Measurements from ENCODE around the gene FYCO1. TPM values are rescaled to one million over a fixed set of nuclear protein-coding genes. Genes with fewer than 3 reads are reported as not detected.

The FYCO1 gene
- total RNA-seq, 4 donors from 2014 or later = 45.3 to 64.5 (median 53.7) TPM

GRCh38 chr3:45992821-45993221 lies 2.8 kb downstream of the FYCO1 start:
- H3K4me1 ChIP-seq = peaks cover 70% of the 10 kb centered on the region
- 48% methylated on average over 2 of the region's 2 CpGs for WGBS

DNA sequence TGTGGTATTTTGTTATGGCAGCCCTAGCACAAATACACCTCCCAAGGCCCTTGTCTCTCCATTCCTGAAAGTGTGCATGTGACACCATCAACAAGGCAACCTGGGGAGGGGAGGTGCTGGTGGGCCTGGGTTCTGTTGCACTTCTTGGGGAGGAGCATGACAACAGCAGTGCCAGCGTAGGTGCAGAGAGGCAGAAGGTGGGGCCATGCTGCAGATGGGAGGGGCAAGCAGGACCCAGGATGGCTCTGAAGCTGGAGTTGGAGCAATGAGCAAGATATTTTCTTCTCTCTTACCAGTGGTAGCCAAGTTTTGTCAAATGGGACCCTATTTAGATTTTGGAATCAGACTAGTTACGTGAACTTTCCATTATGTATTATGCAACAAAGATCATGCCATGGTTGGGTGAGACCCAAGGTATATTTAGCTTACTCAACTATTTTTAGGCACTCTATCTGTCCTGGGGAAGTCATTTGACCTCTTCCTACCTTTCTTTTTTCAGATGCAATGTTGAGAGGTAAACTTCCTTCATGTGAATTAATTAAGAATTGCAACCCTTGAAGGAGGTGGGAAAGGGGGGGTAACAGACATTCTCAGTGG lies 3.4 kb downstream of the FYCO1 start:
- Histone ChIP-seq H3K9me3 (no peaks in the 10 kb centered on the region), H3K4me1 (peaks cover 76% of the 10 kb centered on the region), H3K27me3 (no peaks in the 10 kb centered on the region), H3K4me3 (no peak overlapping the region), H3K27ac (no peak overlapping the region), H3K36me3 (no peaks in the 10 kb centered on the region)
- 45% methylated on average over 2 of the region's 2 CpGs for WGBS
- TF ChIP-seq, protein P1, sequence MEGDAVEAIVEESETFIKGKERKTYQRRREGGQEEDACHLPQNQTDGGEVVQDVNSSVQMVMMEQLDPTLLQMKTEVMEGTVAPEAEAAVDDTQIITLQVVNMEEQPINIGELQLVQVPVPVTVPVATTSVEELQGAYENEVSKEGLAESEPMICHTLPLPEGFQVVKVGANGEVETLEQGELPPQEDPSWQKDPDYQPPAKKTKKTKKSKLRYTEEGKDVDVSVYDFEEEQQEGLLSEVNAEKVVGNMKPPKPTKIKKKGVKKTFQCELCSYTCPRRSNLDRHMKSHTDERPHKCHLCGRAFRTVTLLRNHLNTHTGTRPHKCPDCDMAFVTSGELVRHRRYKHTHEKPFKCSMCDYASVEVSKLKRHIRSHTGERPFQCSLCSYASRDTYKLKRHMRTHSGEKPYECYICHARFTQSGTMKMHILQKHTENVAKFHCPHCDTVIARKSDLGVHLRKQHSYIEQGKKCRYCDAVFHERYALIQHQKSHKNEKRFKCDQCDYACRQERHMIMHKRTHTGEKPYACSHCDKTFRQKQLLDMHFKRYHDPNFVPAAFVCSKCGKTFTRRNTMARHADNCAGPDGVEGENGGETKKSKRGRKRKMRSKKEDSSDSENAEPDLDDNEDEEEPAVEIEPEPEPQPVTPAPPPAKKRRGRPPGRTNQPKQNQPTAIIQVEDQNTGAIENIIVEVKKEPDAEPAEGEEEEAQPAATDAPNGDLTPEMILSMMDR (IDR thresholded peaks at IDR 0.05) = no peak
- TF ChIP-seq EP300 (IDR thresholded peaks at IDR 0.05) (no peak), POLR2A (IDR thresholded peaks at IDR 0.05) (no peak), POLR2AphosphoS5 (IDR thresholded peaks at IDR 0.05) (no peak)
- no peak for DNase-seq (ENCODE audit: low spot score in 2 of 2)

More at GRCh38 chr3:45992821-45993221, 2.8 kb downstream of the FYCO1 start:
- no peaks in the 10 kb centered on the region for H3K36me3 ChIP-seq
- no peak overlapping the region for H3K4me3 ChIP-seq
- H3K27me3 ChIP-seq = no peaks in the 10 kb centered on the region
- TF ChIP-seq POLR2A (IDR thresholded peaks at IDR 0.05) (no peak), POLR2AphosphoS5 (IDR thresholded peaks at IDR 0.05) (no peak), EP300 (IDR thresholded peaks at IDR 0.05) (no peak)
- TF ChIP-seq, protein P1 (IDR thresholded peaks at IDR 0.05) = no peak
- DNase-seq (ENCODE audit: low spot score in 2 of 2) = no peak
- H3K27ac ChIP-seq = peak overlapping the region; percentile 7
- H3K9me3 ChIP-seq = no peaks in the 10 kb centered on the region

- Histone ChIP-seq H3K36me3 (no peaks in the 10 kb centered on the region), H3K4me1 (peaks cover 84% of the 10 kb centered on the region), H3K27me3 (no peaks in the 10 kb centered on the region), H3K4me3 (no peak overlapping the region), H3K27ac (no peak overlapping the region), H3K9me3 (no peaks in the 10 kb centered on the region)
- TF ChIP-seq POLR2AphosphoS5 (IDR thresholded peaks at IDR 0.05) = no peak
- TF ChIP-seq POLR2A (IDR thresholded peaks at IDR 0.05) = no peak
- TF ChIP-seq, protein P1 (IDR thresholded peaks at IDR 0.05) = no peak
- TF ChIP-seq EP300 (IDR thresholded peaks at IDR 0.05) = no peak
- DNase-seq (ENCODE audit: low spot score in 2 of 2) = no peak
- 68% methylated on average over 6 of the region's 6 CpGs for WGBS
Measured at GRCh38 chr3:45991341-45991740, 4.3 kb downstream of the FYCO1 start.

GRCh38 chr3:45990181-45990580 lies 5.4 kb downstream of the FYCO1 start:
- H3K27ac ChIP-seq = no peak overlapping the region
- TF ChIP-seq POLR2A (IDR thresholded peaks at IDR 0.05) (no peak), EP300 (IDR thresholded peaks at IDR 0.05) (no peak), POLR2AphosphoS5 (IDR thresholded peaks at IDR 0.05) (no peak)
- TF ChIP-seq, protein P1 (IDR thresholded peaks at IDR 0.05) = no peak
- 63% methylated on average over 3 of the region's 3 CpGs for WGBS
- H3K4me3 ChIP-seq = no peak overlapping the region
- H3K9me3 ChIP-seq = no peaks in the 10 kb centered on the region
- H3K4me1 ChIP-seq = peaks cover 90% of the 10 kb centered on the region
- H3K27me3 ChIP-seq = no peaks in the 10 kb centered on the region
- H3K36me3 ChIP-seq = no peaks in the 10 kb centered on the region
- DNase-seq (ENCODE audit: low spot score in 2 of 2) = no peak

GRCh38 chr3:45988804-45989203 lies 6.8 kb downstream of the FYCO1 start:
- TF ChIP-seq POLR2AphosphoS5 (IDR thresholded peaks at IDR 0.05) = no peak
- no peak for TF ChIP-seq EP300 (IDR thresholded peaks at IDR 0.05)
- Histone ChIP-seq H3K36me3 (peaks cover 10% of the 10 kb centered on the region), H3K4me3 (no peak overlapping the region), H3K9me3 (no peaks in the 10 kb centered on the region), H3K27ac (peak overlapping the region; percentile 79), H3K4me1 (peaks cover 83% of the 10 kb centered on the region), H3K27me3 (no peaks in the 10 kb centered on the region)
- DNase-seq (ENCODE audit: low spot score in 2 of 2) = no peak
- WGBS = 25% methylated on average over 2 of the region's 2 CpGs
